GM08714 (cell line): ENCODE results near the gene NGEF.

Experiments
- H3K4me3 ChIP-seq: fragments of 200-500 bp; sonication (Bioruptor generic); 2 replicates; pipeline ENCODE4 v1.5.1; 2014; ENCODE audit warnings: mild to moderate bottlenecking, low read length, inconsistent platforms
- ZNF274 ChIP-seq: IDR thresholded peaks from 2 replicates; pipeline ENCODE4 v1.6.1; 2012; ENCODE audit warnings: mild to moderate bottlenecking, low read depth, low read length

Gene NGEF

DNA sequence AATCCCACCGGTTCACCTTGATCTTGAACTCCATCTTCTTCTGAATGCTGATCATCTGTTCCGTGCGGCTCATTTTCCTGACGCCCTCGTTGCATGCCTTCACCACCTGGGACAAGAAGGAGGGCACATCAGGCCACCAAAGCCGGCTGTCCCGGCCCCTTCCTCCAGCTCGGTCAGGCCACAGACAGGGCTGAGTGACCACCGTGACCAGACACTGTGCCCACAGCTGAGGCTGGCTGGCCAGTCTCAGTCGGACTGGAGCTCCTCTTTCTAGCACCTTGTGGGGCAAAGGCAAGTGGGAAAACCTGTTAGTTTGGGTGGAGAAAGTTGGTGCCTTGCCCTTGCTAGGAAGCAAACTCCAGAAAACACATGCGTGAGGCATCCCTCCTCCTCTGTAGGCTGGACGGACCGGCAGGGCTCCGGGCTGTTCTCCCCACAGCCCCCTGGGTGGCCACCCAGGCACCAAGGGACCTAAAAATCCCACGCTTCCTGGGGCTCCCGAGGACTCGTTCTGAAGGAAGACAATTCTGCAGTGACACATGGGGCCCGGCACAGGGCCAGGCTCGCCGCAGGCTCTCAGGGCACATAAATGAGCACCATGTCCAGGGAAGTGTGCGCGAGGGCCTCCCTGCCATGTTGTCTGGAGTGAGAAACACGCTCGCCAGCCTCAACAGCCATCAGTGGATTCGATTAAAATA, 127.6 kb downstream of the NGEF start:
- no peak overlapping the region for H3K4me3 ChIP-seq
- no peak for TF ChIP-seq ZNF274

DNA sequence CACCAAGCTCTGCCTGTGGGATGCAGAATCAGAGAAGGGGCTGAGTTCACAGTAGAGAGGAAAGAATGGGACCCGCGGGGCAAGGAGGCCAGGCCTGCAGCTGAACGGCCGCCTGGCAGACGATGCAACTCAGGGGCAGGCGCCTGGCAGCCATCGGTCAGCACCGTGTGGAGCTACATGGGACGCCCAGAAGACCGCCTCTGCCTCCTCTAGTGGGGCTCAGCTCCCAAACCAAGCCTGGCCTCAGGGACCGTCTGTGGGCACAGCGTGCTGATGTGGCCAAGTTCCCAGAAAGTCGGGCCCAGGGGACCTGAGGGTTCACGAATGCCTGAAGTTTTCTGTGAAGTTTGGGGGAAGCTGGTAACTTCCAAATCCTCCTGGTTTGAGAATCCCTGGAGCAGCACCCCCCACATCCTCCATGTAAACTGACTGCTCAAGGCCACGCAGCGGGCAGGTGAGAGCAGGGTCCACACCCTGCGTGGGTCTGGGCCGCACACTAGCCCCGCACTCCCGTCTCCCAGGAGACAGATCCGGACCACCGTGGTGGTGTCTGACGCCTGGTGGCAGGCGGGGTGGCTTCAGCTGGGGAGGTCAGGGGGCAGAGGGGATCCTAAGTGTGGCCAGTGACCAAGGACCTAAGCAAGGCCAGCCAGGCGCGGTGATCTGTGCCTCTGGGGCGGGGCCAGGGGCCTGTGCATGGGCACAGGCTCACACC, 128.3 kb downstream of the NGEF start:
- no peak for TF ChIP-seq ZNF274
- H3K4me3 ChIP-seq = no peak overlapping the region

DNA sequence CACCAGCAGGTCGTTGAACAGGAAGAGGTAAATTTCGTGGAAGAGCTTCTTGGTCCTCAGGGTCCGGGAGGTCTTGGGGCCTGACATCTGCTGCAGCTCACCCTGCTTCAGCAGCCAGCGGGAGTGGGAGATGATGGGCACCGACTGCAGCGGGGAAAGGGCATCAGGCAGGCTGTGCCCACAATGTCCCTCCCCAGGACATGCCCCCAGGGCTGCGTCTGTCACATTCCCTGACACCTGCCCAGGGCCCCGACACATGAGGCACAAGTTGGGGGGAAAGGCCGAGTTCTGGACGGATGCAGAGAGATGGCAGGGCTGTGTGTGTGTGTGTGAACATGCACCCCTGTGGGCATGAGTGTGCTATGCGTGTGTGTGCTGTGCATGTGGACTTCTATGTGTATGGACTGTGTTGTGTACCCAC, 129.0 kb downstream of the NGEF start:
- no peak for TF ChIP-seq ZNF274
- no peak overlapping the region for H3K4me3 ChIP-seq

DNA sequence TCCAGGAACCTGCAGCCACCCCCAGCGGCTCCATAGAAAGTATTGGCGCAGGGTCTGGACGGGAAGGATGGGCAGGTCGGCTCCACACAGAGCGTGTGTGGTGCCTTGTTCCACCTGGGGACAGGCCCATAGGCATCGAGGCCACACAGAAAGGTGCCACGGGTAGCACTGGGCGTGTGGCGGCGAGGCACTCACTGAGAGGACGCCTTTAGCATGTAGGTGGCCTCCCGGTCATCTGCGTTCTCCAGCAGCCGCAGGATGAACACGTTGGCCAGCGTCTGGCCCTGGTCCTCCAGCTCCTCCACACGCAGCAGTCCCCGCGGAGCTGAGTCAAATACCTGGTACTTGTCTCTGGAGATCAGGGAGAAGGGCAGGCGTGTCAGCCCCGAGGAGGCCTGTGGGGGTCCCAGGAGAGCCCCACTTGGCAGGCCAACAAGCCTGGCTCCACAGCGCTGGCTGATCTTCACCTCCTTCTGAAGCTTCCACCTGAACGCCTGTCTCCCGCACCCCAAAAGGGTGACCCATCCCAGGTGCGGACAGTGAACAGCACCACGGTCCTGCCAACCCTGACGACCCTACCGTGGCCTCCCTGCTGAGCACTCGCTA, 129.8 kb downstream of the NGEF start:
- H3K4me3 ChIP-seq = no peak overlapping the region
- no peak for TF ChIP-seq ZNF274

DNA sequence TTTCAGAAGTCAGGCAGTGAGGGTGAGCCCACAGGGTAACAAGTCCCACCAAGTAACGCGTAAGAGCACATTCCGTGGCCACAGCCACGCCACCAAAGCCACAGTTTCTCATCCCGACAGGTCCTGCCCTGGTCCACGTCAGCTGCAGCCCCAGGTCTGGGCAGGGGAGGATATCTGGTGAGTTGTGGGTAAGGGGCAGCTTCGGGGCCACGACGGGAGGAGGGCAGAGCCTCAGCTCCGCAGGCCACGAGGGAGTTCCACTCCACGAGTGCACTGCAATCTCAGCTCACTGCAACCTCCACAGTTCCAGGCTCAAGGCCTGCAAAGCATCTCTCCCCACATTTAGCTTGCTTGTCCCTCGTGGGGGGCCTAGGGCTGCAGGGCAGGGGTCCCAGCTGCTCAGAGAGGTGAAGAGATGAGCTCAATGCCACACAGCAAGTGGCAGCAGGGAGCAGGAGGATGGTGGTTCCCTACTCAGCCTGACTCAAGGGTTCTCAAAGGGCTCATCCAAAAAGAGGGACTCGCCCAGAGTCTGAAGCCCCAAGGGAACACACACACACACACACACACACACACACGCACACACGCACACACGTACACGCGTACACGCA, 130.4 kb downstream of the NGEF start:
- TF ChIP-seq ZNF274 = no peak

DNA sequence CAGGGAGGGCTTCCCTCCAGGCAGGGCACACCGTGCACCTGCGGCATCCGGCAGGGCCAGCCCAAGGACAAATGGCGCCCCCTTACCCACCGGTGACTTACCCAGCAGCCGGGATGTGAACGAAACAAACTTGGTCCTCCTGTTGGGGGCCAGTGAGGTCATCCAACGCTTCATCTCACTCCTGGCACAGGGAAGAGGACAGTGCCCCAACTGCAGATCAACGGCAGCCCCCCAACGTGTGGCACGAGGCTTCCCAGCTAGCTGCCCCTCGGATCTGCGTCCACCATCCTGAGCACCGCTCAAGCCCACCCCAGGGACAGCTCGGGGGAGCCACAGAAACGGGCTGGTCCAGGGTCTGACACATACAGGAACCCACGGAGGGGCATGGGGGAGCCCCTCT, 131.0 kb downstream of the NGEF start:
- no peak overlapping the region for H3K4me3 ChIP-seq
- TF ChIP-seq ZNF274 = no peak

More for the DNA sequence above, 130.4 kb downstream of the NGEF start:
- no peak overlapping the region for H3K4me3 ChIP-seq

DNA sequence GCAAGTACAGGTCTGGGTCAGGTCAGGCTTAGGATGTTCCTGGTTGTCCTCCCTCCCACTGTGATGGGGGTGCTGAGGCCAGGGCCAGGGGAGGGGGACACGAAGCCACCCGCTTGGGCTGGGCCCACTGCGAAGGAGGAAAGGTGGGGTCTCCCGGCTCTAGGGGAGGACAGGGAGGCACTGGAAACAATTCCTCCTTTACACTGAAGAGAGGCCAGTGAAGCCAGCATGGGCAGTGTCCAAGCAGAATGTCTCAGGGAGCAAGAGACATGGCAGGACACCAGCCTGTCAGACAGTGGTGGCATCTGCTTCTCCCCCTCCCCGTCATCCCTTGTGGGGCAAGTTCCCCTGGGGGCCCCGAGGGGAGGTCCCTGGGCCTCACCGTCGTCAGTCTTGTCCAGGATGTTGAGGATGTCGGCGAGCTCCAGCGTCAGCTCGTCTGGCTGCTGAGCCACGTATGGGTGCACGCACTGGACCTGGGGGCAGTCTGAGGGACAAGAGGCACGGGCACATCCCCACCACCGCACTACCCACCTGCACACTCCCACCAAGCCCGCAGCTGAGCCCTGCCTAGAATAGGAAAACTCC, 132.2 kb downstream of the NGEF start:
- no peak overlapping the region for H3K4me3 ChIP-seq
- TF ChIP-seq ZNF274 = no peak

DNA sequence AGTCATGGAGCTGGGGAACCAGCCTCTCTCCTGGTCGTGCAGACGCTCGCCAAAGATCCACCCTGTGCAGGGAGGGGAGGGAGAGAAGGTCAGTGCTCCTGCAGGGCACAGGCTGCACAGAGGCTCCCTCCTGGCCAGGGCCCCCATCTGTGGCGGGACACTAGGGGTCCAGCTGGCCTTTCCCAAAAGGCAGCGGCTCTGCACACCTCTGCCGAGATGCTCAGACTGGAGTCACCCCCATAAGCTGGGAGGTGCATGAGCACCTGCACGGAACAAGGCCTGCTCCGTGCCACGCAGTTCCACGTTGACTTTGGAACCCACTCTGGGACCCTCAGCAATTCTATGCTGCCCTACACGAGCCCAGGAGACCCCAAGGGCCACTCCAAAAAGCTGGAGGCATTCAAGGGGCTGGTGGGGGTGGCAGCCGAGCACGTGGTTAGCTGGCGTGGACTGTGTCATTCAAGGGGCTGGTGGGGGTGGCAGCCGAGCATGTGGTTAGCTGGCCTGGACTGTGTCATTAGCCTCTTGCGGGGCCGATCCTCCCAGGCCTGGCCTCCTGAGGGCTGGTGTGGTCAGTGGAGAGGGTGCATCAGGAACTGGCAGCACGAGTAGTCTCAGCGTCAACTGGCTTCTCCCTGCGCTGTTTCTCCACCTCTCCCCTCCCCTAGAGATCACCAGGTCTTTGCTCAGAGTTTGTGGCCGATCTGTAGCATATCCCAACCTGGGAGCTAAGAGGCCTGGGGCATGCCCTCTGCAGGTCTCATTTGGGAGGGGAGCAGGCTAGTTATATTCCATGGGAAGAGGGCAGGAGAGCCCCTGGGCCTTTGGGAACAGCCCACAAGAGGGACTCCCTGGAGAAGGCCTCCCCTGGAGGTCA, 133.2 kb downstream of the NGEF start:
- TF ChIP-seq ZNF274 = no peak
- H3K4me3 ChIP-seq = no peak overlapping the region

DNA sequence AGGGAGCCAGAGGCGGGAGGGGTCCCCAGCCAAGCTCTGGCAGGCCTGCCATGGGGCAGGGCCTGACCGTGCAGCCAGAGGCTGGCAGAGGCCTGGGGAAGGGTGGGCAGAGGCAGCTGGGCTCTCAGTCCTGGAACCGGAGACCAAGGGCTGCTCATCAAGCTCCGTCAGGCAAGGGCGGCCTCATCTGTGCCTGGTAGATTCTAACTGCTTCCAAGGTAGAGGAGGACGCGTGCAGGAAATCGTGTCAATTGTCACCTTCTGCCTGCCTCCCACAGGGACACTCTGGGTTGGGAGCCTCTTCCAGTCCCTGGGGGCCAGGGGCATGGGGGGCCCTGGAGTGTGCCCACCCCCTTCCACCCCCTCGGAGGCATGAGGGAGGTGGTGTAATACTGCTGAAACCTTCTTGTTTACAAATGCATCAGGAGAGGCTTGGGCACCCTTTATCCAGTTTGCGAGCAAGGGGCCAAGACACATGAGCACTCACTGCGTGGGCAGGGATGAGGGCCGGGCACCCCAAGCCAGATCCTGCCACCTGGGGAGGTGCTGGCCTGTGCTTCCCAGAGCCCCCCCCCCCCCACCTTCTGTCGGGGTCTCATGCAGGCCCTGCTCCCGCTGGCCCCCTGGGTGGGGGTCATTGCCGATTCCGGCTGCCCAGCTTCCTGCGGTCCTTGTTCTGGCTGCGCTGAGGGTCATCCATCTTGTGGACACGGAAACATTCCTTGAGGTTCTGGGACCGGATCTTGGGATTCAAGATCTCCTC, 134.0 kb downstream of the NGEF start:
- no peak for TF ChIP-seq ZNF274
- no peak overlapping the region for H3K4me3 ChIP-seq

DNA sequence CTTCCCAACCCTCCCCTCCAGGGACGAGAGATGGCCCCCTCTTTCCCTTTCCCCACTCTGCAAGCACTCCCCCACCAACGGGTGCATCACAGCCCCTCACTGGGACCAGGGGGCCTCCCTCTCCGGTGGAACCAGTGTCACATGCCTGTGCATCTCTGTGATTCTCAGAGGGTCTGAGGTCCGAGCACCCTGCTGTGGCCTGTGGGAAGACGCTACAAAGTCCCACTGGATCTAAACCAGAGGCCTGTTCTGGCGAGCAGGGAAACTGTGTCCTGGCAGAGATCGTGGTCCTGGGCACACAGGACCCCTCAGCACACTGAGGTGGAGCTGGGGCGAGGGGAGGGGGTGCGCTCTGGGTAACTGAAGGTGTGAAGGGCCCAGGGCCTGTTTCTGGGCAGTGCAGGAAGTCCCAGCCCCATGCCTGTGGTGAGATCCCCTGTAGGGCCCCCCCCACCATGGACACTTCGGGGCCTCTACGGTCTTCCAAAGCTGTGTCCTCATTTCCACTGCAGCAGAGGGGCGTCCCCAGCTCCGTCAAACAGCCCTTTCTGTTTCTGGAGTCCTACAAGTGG, 135.0 kb downstream of the NGEF start:
- H3K4me3 ChIP-seq = no peak overlapping the region
- no peak for TF ChIP-seq ZNF274

DNA sequence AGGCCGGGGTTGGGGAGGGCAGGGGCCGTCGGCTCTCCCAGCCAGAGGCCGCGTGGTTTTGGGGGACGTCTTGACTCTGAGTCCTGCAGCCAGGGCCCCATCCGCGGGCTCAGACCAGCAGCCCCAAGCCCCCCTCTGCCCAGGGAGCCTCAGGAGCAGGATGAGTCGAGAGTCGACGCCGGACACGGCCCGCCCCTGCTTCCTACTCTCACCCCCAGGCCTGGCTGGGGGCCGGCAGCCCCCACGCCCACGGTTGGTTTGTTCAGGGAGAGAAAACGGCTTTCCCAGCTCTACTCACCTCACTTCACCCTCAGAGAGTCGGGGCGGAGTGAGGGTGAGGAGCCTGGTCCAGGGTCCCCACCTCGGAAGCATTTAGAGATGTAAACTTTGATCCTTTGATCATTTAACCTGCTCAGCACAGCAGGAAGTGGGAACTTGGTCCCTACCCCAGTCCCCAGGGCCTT, 136.0 kb downstream of the NGEF start:
- TF ChIP-seq ZNF274 = no peak
- no peak overlapping the region for H3K4me3 ChIP-seq
